ENCODE data around the gene GABRA5. TPM values are rescaled to one million over a fixed set of nuclear protein-coding genes. Genes with fewer than 3 reads are reported as not detected.

Gene GABRA5
- total and polyA plus RNA-seq, 2 experiments from 2014 or later, result 11.5 to 25.9 TPM

- TF ChIP-seq, protein P1, sequence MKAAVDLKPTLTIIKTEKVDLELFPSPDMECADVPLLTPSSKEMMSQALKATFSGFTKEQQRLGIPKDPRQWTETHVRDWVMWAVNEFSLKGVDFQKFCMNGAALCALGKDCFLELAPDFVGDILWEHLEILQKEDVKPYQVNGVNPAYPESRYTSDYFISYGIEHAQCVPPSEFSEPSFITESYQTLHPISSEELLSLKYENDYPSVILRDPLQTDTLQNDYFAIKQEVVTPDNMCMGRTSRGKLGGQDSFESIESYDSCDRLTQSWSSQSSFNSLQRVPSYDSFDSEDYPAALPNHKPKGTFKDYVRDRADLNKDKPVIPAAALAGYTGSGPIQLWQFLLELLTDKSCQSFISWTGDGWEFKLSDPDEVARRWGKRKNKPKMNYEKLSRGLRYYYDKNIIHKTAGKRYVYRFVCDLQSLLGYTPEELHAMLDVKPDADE (IDR thresholded peaks at IDR 0.05), result no peak
- TF ChIP-seq ZNF331 (CRISPR knock-in tag; IDR thresholded peaks at IDR 0.05; ENCODE audit: low read depth) (no peak), STAT1 (IDR thresholded peaks at IDR 0.05; ENCODE audit: unreplicated experiment) (no peak), EZH2 (IDR thresholded peaks at IDR 0.05; ENCODE audit: low read depth, unreplicated experiment) (no peak), CREB1 (CRISPR knock-in tag; IDR thresholded peaks at IDR 0.05; ENCODE audit: low read depth) (no peak), EZH2phosphoT487 (IDR thresholded peaks at IDR 0.05; ENCODE audit: unreplicated experiment) (no peak), JUNB (IDR thresholded peaks at IDR 0.05; ENCODE audit: unreplicated experiment) (no peak)
Measured at GRCh38 chr15:26985050-26985449, 118.2 kb downstream of the GABRA5 start (continued).

DNA sequence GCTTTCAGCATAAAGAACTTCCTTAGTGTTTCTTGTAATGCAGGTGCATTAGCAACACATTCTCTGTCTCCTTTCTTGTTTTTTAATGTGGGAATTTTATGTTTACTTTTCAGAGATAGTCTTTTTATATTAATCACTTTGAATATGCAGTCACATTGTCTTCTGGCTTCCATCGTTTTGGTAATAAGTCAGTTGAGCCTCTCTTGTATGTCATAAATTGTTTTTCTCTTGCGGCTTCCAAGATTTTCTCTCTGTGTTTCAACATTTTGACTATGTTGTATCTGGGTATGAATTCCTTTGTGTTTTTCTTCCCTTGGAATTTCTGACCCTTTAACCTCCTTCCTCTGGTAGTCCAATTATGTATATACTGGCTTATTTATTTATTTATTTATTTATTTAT is 129.4 kb downstream of the GABRA5 start:
- H4K20me1 ChIP-seq (replicated peaks; ENCODE audit: insufficient read depth), result no peaks in the 10 kb centered on the region
- no peak overlapping the region for H3K27ac Mint-ChIP-seq
- no peaks in the 10 kb centered on the region for H3K27me3 ChIP-seq (ENCODE audit: insufficient read depth)
- ATAC-seq (no peak), DNase-seq (ENCODE audit: low spot score) (peak; percentile 2)
- H3K27ac ChIP-seq (ENCODE audit: low read depth), result no peak overlapping the region
- H3K36me3 ChIP-seq (ENCODE audit: insufficient read depth), result no peaks in the 10 kb centered on the region
- H3K4me1 ChIP-seq (ENCODE audit: insufficient read depth), result no peaks in the 10 kb centered on the region
- H3K4me1 Mint-ChIP-seq, result no peaks in the 10 kb centered on the region
- no peaks in the 10 kb centered on the region for H3K27me3 Mint-ChIP-seq (ENCODE audit: insufficient read depth, low read depth, poor library complexity)
- H3K4me3 Mint-ChIP-seq, result no peak overlapping the region
- TF ChIP-seq, protein P2, sequence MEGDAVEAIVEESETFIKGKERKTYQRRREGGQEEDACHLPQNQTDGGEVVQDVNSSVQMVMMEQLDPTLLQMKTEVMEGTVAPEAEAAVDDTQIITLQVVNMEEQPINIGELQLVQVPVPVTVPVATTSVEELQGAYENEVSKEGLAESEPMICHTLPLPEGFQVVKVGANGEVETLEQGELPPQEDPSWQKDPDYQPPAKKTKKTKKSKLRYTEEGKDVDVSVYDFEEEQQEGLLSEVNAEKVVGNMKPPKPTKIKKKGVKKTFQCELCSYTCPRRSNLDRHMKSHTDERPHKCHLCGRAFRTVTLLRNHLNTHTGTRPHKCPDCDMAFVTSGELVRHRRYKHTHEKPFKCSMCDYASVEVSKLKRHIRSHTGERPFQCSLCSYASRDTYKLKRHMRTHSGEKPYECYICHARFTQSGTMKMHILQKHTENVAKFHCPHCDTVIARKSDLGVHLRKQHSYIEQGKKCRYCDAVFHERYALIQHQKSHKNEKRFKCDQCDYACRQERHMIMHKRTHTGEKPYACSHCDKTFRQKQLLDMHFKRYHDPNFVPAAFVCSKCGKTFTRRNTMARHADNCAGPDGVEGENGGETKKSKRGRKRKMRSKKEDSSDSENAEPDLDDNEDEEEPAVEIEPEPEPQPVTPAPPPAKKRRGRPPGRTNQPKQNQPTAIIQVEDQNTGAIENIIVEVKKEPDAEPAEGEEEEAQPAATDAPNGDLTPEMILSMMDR (conservative IDR thresholded peaks at IDR 0.05; ENCODE audit: low read depth in 2 of 2), result no peak
- TF ChIP-seq CREB1 (CRISPR knock-in tag; IDR thresholded peaks at IDR 0.05; ENCODE audit: low read depth) (no peak), ZNF114 (CRISPR knock-in tag; IDR thresholded peaks at IDR 0.05) (no peak), JUNB (IDR thresholded peaks at IDR 0.05; ENCODE audit: unreplicated experiment) (no peak), EZH2phosphoT487 (IDR thresholded peaks at IDR 0.05; ENCODE audit: unreplicated experiment) (no peak)
- no peak overlapping the region for H3K4me3 ChIP-seq
- no peak overlapping the region for H3K4me2 ChIP-seq
- no peak overlapping the region for H2AFZ ChIP-seq
- H3K9me3 Mint-ChIP-seq, result peaks cover 21% of the 10 kb centered on the region
- peaks cover 20% of the 10 kb centered on the region; the same call in 1 of the 2 replicates for H3K9me2 ChIP-seq (ENCODE audit: insufficient read depth)
- H3F3A ChIP-seq (replicated peaks; ENCODE audit: low read depth), result no peaks in the 10 kb centered on the region
- peaks cover 11% of the 10 kb centered on the region; the same call in 2 of the 3 replicates for H3K36me3 Mint-ChIP-seq (ENCODE audit: low read depth)
- no peaks in the 10 kb centered on the region for H3K79me2 ChIP-seq (replicated peaks; ENCODE audit: insufficient read depth)

Other genes with a start within 250 kb of the GABRA5 start
- 119 and 131 TPM in 2 replicates for gene GABRB3, start 94.0 kb upstream of the GABRA5 start, total RNA-seq (2014; rRNA removed; shearing (Covaris generic))
- 46.8 and 56.5 TPM in 2 replicates for gene GABRB3, start 94.0 kb upstream of the GABRA5 start, polyA plus RNA-seq (2016; fragmentation: Nextera tagmentation; extraction: Ambion mirVana)
- gene GABRG3, start 104.1 kb downstream of the GABRA5 start, total RNA-seq (2014; rRNA removed; shearing (Covaris generic)), result 0.50 and 1.4 TPM in 2 replicates
- 0.10 and 0.40 TPM in 2 replicates for gene GABRG3, start 104.1 kb downstream of the GABRA5 start, polyA plus RNA-seq (2016; fragmentation: Nextera tagmentation; extraction: Ambion mirVana)

Data from GM23338 (cell line).